ENCODE results near the gene LPIN3. TPM values are rescaled to one million over a fixed set of nuclear protein-coding genes. Genes with fewer than 3 reads are reported as not detected.

The LPIN3 gene
- total RNA-seq, 1 experiment from 2014 or later = 3.8 TPM

- no peaks in the 10 kb centered on the region for H3K9me3 Mint-ChIP-seq
- H2BK20ac ChIP-seq (ENCODE audit: low read depth, low read length, poor library complexity, severe bottlenecking) = no peak overlapping the region
- no peaks in the 10 kb centered on the region for H3K27me3 ChIP-seq (ENCODE audit: insufficient read depth, low read length)
- H3K9ac ChIP-seq (ENCODE audit: extremely low read depth, insufficient read length, low read length) = no peak overlapping the region
- H4K5ac ChIP-seq (ENCODE audit: insufficient read length, low read depth, low read length) = no peak overlapping the region
- no peak overlapping the region for H3K18ac ChIP-seq (ENCODE audit: insufficient read length, low read depth, low read length)
- H3K56ac ChIP-seq (ENCODE audit: insufficient read length, low read depth, low read length) = no peak overlapping the region
- H3K23me2 ChIP-seq (ENCODE audit: insufficient read length, low read depth, low read length, poor library complexity, severe bottlenecking) = no peaks in the 10 kb centered on the region
- H3K27me3 Mint-ChIP-seq (ENCODE audit: low read depth) = no peaks in the 10 kb centered on the region; the same call in 1 of the 2 replicates
- no peaks in the 10 kb centered on the region for H3K9me3 ChIP-seq (ENCODE audit: control insufficient read depth, low read depth, low read length)
- no peak overlapping the region for H2BK5ac ChIP-seq (ENCODE audit: insufficient read length, low read length)
- WGBS (ENCODE audit: extremely low coverage, insufficient read length, low lambda C conversion rate) = no CpG with 5 or more reads among the region's 3 CpGs
- H4K8ac ChIP-seq (replicated peaks; ENCODE audit: insufficient read length, low read depth, low read length) = no peak overlapping the region
- no peak overlapping the region for H2AK5ac ChIP-seq (ENCODE audit: insufficient read length, low read length)
- H3K4me1 ChIP-seq (ENCODE audit: insufficient read depth, low read length) = peaks cover 5% of the 10 kb centered on the region; the same call in 1 of the 2 replicates
- no peak overlapping the region for H3K4me3 Mint-ChIP-seq
- no peaks in the 10 kb centered on the region for H3K79me2 ChIP-seq (ENCODE audit: insufficient read depth, low read length)
- H3K79me1 ChIP-seq (ENCODE audit: insufficient read depth, low read depth, low read length, poor library complexity, severe bottlenecking) = no peaks in the 10 kb centered on the region
- H3K27ac ChIP-seq (ENCODE audit: insufficient read length, low read depth, low read length) = no peak overlapping the region
- H2AFZ ChIP-seq (ENCODE audit: low read length) = no peak overlapping the region
- H3K4me2 ChIP-seq (ENCODE audit: insufficient read depth, insufficient read length, low read length) = no peak overlapping the region
- H3K27ac Mint-ChIP-seq = no peak overlapping the region; a peak in 1 of 7 replicates
- H3K36me3 Mint-ChIP-seq (ENCODE audit: insufficient read depth in 1 of 3, low read depth in 3 of 3) = no peaks in the 10 kb centered on the region
- no peak for DNase-seq
- no peak overlapping the region for H3K23ac ChIP-seq (ENCODE audit: insufficient read length, low read depth, low read length)
- H3T11ph ChIP-seq (ENCODE audit: low read length) = no peak overlapping the region
- TF ChIP-seq CTCF (conservative IDR thresholded peaks at IDR 0.05) = no peak
- H2BK120ac ChIP-seq (ENCODE audit: low read depth, low read length, poor library complexity, severe bottlenecking) = no peak overlapping the region
- H3K4ac ChIP-seq (ENCODE audit: low read depth, low read length) = no peak overlapping the region
- peaks cover 18 to 25% of the 10 kb centered on the region in 2 experiments for H3K4me1 Mint-ChIP-seq
- no peaks in the 10 kb centered on the region for H4K20me1 ChIP-seq (ENCODE audit: control insufficient read depth, insufficient read depth, insufficient read length)
- no peak overlapping the region for H2BK12ac ChIP-seq (ENCODE audit: insufficient read length, low read depth, low read length)
- H3K14ac ChIP-seq (ENCODE audit: insufficient read depth, low read length) = no peak overlapping the region
- no peak overlapping the region for H2BK15ac ChIP-seq (ENCODE audit: low read depth, low read length)
- no peak overlapping the region for H4K91ac ChIP-seq (ENCODE audit: insufficient read length, low read depth, low read length)
Observed at GRCh38 chr20:41300383-41300782, 40.2 kb upstream of the LPIN3 start.

Measured in H9 (cell line).